ENCODE measurements around the gene MMP25.

The MMP25 gene

DNA sequence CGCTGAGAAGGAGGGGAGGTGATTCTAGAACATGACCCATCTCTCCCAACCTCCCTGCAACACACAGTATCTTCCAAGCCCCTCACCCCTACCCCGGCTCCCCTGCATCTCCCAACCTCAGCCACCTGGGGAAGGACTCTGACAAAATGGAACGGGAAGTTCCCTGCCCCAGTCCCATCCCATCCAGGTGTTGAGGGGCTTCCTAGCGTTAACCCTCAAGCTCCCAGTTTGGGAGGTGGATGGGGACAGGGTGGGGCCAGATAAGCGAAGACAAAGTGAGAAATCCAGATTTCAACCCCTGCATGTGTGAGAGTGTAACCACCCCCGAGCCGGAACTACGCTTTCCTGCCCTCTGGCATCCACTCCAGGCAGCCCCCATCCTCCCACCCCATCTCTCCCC lies 50.9 kb downstream of the MMP25 start:
- no peak for DNase-seq

GRCh38 chr16:3098459-3099394 lies 52.4 kb downstream of the MMP25 start, which contains the start of gene ZSCAN10:
Gene ZSCAN10, minus strand, starts transcription at chr16:3099294. Its CDS starts 6,357 bp downstream, at chr16:3092937.
- no peak for DNase-seq

DNA sequence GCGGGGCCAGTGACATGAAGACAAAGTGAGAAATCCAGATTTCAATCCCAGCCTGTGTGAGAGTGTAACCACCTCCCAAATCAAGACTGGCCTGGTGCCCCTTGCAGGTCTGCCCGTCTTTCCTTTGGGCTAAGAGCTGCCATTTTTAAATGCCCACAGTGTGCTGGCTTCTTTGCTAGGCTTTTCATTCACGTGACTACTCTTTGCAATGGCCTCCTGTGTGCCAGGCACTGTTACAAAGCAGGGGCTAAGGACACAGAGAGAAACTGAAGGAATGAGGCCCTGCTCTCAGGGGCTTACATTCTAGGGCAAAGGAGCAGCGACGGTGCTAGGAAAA lies 53.0 kb downstream of the MMP25 start:
- DNase-seq: no peak

DNA sequence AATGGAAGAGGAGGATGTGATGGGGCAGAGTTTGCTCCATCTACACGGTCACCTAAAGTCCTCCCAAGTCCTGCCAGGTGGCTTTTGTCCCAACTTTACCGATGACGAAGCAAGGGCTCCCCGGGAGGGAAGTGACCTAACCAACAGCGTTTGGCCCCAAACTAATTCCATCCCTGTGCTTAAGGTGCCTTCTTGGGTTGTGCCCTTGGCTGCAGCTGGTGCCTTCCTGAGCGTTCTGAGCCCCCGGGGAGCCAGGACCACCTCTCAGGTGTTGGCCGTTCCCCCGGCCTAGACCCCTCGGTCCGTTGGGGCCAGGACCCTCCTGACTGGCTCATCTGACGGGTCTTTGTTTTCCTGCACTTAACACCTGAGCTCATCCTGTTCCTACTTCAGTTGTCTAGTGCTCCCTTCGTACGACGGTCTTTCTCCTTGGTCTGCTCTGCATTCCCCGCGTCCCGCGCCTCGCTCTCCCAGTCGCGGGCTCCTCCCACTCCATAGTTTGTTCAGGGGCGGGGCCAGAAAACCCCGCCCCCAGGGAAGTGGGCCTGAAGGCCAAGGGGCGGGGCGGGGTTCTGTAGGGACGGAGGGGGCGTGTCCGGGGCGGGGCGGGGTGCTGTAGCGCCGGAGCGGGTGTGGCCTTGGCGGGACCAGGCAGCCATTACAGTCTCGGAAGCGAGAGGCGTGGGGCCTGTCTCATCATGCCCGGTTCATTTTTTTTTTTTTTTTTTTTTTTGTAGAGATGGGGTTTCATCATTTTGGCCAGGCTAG lies 53.6 kb downstream of the MMP25 start:
- peak; percentile 96 for DNase-seq

GRCh38 chr16:3101018-3101840 lies 54.9 kb downstream of the MMP25 start:
- DNase-seq: peak; percentile 53

DNA sequence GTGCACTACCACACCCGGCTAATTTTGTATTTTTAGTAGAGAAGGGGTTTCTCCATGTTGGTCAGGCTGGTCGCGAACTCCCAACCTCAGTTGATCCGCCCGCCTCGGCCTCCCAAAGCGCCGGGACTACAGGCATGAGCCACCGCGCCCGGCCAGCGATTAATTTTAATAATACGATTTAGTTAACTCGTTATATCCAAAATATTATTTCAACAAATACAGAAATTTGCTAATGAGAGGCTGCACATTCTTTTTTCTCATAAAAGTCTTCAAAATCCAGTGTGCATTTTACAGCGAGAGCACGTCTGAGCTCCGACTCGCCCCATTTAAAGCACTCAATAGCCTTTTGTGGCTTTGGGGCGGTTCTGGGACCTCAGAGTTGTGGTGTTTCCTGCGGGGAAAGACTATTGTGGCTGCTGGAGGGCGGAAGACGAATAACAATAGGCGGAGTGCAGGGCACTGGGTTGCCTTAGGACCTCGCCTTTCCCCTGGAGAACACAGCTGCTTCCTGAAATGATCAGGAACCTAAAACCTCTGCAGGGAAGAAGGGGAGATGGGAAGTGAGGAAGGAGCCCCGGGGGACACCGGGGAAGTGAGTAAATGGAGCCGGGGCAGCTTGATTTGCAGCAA lies 55.6 kb downstream of the MMP25 start:
- no peak for DNase-seq

DNA sequence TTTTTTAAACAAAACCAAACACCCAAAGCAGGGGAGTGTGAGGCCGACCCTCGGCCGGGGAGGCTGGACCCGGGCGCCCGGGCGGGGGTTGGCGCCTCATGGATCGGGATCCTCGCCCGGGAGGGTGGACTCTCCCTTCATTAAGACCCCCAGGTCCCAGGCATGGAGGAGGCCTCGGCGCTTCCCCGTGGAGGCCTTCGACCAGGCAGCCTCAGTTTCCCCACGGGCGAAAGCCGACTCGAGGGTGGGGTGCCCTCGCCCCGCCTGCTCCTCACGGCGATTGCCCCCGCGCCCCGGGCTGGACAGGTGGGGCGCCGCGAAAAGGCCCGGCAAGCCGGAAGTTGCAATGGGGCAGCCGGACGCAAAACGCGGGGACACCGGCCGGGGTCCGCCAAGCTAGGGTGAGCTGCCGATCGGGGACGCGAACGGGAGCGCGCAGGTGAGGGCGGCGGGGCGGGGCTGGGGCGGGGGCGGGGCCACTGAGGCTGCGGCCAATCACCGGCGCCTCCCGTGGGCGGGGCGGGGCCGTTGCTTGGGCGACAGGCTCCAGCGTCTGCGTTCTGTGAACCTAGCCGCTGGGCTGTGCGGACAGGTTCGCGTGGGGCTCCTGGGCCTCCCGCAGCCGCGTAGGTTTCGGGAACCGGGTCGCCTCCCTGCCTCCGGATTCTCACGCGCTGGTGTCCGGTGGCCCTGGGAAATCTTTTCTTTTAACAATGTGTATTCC lies 60.0 kb downstream of the MMP25 start:
- DNase-seq: peak; percentile 92
